NCI-H1417 (cell line): ENCODE measurements around the gene YIF1A.
"Not testable (repeated sequence)": the region's sequence is repeated elsewhere in the genome, so short reads cannot be mapped to it uniquely, and the experiment has no call there.

ENCODE experiments used
- DNase-seq, 3 experiments: peaks; one replicate each; lab custom pipeline; 2025; lab: John Stamatoyannopoulos, UW

The YIF1A gene

GRCh38 chr11:66268952-66269905 lies 19.7 kb downstream of the YIF1A start:
- DNase-seq: peak in 2 of 3 experiments; percentile 58 to 70

- peak; percentile 99 to 100 (median 99) for DNase-seq
Measured at GRCh38 chr11:66268244-66268951, 20.5 kb downstream of the YIF1A start, which contains the start of gene RAB1B. Gene RAB1B, plus strand, starts transcription at chr11:66268639. Its CDS starts 41 bp downstream, at chr11:66268680.

DNA sequence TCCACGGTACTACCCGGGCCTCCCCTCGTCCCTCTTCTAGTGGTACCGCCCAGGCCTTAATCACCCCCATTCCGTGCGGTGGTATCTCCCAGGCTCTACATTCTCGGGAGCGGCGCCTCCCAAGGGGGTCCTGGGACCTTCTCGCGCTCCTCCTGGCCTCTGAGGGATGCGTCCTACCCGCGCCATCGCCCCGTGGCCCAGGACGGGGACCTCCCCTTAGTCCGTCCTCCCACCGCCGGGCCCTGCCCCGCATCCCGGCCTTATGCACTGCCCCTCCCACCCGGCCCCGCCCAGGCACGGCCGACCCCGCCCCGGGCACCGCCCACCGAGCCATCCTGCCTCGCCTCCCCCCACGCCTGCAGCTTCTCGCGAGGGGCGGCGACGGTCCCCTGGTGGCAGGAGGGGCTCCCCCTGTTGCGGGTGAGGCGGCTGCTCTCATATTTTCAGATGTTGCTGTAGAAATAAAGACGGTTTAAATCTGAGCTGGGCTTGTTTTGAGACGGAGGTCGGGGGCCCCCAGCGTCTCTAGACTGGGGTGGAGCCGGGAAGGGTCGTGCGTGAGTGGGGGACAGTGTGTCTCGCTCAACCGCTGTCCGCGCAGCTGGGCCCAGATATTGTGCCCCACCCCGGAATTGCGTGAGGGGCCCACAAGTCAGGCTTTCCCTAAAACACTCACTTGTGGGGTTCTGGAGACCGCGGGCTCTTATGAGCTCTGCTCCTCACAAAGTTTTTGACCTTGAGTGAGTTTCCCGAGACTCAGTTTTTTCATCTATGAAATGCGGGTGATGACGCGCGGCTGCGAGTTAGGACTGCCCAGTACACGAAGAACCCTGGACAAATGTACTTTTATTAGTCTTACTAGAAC lies 21.3 kb downstream of the YIF1A start:
- DNase-seq: peak; percentile 69 to 94 (median 88)

DNA sequence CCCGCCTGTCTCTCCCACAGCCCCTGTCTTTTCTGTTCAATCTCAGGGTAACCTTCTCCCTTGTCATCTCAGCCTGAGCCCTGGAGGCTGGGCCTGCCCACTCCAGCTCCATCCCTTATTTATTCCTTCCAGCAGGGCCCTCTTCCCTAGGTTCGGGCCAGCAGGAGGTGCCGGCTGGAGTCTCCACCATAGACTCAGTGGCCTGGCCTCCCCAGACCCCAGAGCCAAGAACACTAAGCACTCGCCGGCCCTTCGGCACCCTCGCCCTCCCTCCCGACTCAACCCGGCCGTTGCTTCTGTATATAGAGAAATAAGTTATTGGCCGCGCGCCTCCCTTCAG lies 21.9 kb downstream of the YIF1A start:
- no peak for DNase-seq

DNA sequence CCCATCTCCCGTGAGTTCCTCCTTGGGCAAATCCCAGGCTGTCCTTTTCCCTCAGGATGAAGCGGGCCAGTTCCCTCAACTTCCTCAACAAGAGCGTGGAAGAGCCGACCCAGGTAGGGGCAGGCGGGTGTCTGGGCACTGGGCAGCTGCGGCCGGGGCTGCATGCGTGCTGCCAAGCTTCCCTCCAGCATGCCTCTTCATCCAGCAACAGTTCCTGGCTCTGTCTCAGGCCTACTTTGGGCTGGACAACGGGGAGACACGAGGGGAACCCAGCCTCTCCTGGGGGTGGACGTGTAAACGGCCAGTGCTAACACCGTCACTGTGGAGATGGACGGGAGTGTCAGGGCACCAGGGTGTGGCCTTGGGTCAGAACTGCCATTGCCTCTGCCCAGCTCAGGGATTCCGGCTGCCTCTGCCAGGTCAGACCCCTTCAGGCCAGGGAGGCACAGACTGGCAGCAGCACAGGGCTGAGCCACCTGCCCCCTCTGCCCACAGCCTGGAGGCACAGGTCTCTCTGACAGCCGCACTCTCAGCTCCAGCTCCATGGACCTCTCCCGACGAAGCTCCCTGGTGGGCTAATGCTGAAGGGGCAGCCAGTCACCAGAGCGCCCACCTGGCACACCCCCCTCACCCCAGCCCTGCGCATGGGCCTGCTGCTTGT lies 22.4 kb downstream of the YIF1A start:
- DNase-seq: no peak

- DNase-seq: no peak
Measured at GRCh38 chr11:66265531-66266377, 23.2 kb downstream of the YIF1A start.

GRCh38 chr11:66264914-66265313 lies 24.0 kb downstream of the YIF1A start:
- DNase-seq: peak in 1 of 3 experiments; percentile 17

- no peak for DNase-seq
Measured at GRCh38 chr11:66264383-66264782, 24.6 kb downstream of the YIF1A start.

GRCh38 chr11:66263785-66264184 lies 25.2 kb downstream of the YIF1A start:
- no peak for DNase-seq

DNA sequence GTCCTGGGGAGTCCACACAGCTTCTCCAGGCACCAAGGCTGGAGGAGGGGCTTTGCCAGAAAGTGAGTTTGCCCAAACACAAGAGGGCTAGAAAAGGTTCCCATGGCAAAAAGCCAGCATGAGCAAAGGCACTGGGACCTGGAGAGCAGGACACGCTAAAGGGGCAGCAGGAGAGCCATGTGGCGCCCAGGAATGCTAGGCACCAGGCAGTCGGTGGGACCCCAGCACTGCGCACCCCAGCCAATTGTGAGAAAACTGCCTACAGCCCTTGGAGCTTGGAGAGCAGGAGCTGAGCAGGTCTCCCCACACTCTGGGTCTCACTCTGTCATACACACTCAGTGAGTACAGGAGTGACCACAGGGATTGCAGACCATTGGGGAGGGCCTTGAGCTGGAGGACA lies 25.7 kb downstream of the YIF1A start:
- DNase-seq: no peak

DNA sequence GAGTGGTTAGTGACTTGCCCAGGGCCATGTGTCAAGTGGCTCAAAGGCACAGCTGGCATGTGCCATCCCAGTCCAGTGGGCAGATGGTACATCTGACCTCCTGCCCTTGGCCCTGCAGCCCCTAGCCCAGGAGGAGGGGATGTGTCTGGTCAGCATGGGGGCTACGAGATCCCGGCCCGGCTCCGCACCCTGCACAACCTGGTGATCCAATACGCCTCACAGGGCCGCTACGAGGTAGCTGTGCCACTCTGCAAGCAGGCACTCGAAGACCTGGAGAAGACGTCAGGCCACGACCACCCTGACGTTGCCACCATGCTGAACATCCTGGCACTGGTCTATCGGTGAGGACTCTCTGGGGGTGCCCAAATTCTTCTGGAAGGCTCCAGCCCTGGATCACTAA lies 26.2 kb downstream of the YIF1A start:
- no peak for DNase-seq

DNA sequence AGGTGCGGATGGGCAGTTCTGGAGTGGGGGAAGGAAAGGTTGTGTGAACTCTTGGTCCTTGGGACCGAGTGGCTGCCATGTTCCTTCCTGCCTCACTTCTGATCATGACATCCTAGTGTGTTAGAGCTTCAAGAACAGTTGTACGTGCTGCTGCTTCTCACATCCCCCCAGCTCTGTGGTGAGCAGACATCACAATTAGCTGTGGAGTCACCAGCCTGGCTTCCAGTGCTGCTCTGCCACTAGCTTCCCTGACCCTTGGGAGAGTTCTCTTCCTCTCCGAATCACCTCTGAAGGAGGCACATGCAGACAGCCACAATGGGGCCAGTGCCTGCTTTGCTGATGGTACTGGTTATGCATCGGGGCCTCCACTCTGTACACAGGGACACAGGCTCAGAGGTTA lies 26.8 kb downstream of the YIF1A start:
- no peak for DNase-seq

DNA sequence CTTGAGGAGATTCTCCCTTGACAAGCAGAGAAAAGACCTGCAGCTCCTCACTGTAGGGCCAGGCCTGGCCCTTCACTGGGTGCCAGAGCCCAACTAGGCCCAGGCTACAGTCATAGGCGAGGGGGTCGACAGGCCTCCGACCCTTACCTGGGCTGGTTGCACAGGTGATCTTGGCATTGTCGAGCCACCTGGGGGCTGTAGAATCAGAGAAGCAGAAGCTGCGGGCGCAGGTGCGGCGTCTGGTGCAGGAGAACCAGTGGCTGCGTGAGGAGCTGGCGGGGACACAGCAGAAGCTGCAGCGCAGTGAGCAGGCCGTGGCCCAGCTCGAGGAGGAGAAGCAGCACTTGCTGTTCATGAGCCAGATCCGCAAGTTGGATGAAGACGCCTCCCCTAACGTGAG lies 27.4 kb downstream of the YIF1A start:
- no peak for DNase-seq

DNA sequence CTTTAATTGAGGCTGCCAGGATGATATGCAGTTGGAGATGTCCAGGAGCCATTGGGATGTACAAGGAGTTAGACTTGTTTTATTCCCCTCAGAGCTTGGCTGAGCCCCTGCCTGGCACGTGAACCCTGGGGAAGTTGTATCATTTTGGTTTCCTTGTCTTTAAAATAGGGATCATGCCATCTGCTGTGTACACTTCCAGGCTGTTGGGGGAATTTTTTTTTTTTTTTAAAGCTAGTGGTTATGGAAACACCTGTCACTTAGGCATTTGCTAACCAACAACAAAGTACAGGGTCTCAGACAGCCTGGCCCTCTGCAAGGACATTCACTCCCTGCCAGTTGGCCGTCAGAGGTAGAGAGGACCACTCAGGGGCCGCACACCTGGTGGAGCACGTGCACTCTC lies 29.0 kb downstream of the YIF1A start:
- DNase-seq: no peak

GRCh38 chr11:66259225-66259624 lies 29.7 kb downstream of the YIF1A start:
- no peak for DNase-seq

- no peak for DNase-seq
Measured at GRCh38 chr11:66258473-66258893, 30.5 kb downstream of the YIF1A start.

DNA sequence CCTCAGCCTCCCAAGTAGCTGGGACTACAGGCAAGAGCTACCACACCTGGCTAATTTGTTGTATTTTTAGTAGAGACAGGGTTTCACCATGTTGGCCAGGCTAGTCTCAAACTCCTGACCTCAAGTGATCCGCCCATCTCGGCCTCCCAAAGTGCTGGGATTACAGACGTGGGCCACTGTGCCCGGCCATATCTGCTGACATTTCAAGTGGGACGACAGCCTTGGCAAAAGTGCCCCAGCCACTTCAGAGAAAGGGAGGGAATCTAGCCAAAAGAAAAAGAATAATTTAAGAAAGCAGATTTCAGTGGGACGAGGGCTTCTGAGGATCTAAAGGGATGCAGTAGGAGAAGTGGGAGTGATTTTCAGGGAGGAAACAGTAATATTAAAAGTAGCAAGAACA lies 35.9 kb downstream of the YIF1A start:
- DNase-seq: not testable (repeated sequence)

- no peak for DNase-seq
Measured at GRCh38 chr11:66251809-66252208, 37.1 kb downstream of the YIF1A start.

DNA sequence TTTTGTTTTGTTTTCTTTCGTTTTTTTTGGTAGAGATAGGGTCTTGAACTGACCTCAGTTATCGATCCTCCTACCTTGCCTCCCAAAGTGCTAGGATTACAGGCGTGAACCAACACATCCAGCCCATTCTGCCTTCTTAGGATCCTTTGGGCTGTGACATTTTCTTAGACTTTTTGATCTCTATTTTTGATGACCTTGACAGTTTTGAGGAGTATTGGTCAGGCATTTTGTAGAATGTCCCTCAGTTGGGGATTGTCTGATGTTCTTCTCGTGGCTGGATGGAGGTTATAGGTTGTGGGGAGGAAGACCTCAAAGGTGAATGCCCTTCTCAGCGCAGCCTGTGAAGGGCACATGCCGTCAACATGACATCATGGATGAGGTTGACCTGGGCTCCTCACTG lies 40.0 kb downstream of the YIF1A start:
- no peak for DNase-seq

- DNase-seq: no peak
Measured at GRCh38 chr11:66247801-66248200, 41.1 kb downstream of the YIF1A start.

- DNase-seq: no peak
Measured at GRCh38 chr11:66247295-66247694, 41.6 kb downstream of the YIF1A start.
